Forelimb muscle (tissue), 1 donor: Measurements from ENCODE around the gene DNAJC19. TPM values are rescaled to one million over a fixed set of nuclear protein-coding genes. Genes with fewer than 3 reads are reported as not detected.

ENCODE experiments used
- DNase-seq: peaks from one replicate; pipeline ENCODE4 v3.0.0-alpha.2; 2013; ENCODE audit warnings: low read depth
- polyA plus RNA-seq: library from polyadenylated mRNA; unstranded; fragments of 120-200 nt; gene quantifications from one replicate; pipeline ENCODE4 v1.2.1, GENCODE V29; 2013; ENCODE audit not compliant: insufficient read length

The DNAJC19 gene
- polyA plus RNA-seq, 1 donor = 34.7 TPM

DNA sequence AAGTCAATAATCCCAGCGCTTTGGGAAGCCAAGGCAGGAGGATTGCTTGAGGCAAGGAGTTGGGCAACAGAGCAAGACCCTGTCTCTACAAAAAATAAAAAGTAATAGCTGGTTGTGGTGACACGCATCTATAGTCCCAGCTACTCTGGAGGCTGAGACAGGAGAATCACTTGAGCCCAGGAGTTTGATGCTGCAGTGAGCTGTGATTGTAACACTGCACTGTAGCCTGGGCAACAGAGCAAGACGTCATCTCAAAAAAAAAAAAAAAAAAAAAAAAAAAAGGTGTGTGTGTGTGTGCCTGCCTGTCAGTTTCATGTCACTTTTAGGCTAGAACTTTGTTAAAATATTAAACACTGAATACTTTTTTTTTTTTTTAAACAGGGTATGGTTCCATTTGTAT is 28.4 kb downstream of the DNAJC19 start:
- DNase-seq = no peak

DNA sequence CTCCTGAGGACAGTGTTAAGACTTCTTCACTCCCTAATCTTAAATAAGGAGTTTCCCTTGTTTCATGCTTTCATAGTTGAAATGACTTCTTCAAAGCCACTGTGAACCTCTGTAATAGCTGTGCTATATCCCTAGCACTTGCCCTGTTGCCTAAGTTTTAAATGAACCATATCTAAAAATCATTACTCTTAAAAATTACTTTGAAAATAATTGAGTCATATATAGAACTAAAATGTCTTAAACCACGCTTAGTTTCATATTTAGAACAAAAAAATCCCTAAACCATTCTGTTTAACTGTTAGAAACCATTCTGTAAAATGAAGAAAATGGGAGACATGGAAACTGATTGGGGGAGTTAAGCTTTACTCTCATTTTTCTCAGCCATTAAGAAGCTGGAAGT is 29.8 kb downstream of the DNAJC19 start:
- DNase-seq = no peak

DNA sequence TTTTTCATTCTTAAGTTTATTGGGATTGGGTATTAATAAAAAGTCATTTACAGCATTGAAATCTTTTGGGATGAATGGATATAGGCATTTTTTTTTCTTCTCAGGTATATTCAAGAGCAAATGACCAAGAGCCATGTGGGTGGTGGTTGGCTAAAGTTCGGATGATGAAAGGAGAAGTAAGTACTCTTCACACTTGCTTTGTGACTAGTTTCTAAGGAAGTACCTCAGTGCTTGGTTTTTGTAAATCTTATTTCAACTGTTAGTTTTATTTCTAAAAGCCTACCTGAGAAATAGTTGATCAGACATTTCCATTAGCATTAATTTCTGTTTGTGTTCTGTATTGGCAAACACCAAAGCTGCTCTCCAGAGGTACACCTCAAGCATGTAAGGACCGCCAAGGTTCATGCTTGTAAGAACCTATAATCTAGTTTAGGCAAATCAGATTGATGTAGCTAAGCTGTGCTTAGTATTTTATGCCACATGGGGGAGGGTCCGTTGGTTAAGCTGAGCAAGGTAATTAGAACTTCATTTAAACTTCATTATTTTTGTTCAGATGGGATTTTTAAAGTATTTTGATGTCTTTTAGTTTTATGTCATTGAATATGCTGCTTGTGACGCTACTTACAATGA is 41.7 kb downstream of the DNAJC19 start:
- no peak for DNase-seq

DNA sequence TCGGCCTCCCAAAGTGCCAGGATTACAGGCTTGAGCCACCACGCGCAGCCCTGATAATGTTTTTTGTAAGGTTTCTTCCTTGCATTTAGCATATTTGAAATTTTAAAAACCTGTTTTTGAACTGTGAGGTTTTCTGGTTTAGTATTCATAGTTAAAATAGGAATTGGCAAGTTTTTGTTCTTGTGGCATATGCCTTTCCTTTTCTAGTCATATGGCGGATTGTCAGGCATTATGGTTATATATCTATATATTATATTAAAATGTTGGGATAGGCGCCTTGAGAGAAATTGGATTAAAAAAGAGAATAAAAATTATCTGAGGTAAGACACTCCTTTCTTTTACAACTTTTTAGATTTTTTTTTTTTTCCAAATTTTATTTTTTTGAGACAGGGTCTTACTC is 48.7 kb downstream of the DNAJC19 start:
- no peak for DNase-seq

DNA sequence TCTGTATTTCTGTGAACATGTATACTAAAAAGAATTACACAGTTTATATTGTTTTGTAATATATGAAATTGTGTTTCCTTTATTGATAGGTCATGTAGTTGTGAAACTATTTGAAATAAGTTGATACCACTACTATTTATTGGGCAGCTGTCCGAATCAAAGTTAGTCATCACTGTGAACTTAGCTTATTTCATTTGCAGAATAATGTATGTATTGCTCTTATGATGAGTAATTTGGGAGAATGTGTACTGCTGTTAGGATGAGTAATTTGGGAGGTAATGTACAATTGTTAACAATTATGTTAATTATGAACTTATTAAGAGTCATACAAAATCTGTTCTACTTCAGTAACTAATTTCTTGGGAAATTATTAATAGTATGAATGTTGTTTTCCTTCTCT is 54.9 kb downstream of the DNAJC19 start:
- DNase-seq = no peak

Other genes starting within 250 kb of the DNAJC19 start
- gene FXR1, start 77.1 kb downstream of the DNAJC19 start, polyA plus RNA-seq = 597 TPM